Esophagus muscularis mucosa (tissue), 4 donors: Measurements from ENCODE around the gene CENPS. TPM values are rescaled to one million over a fixed set of nuclear protein-coding genes. Genes with fewer than 3 reads are reported as not detected.
"Not testable (repeated sequence)": the region's sequence is repeated elsewhere in the genome, so short reads cannot be mapped to it uniquely, and the experiment has no call there.

Experiments
- DNase-seq: peaks from one replicate; pipeline ENCODE4 v3.0.0-alpha.2; 2017; ENCODE audit errors: extremely low spot score
- H3K27ac ChIP-seq, 4 donors: fragments of 200-600 bp; sonication (generic); replicated peaks in 1 of 4; 1 replicate in 3 of 4; 2 replicates in 1 of 4; pipeline ENCODE4 v1.5.1; 2016 to 2019; ENCODE audit warnings: mild to moderate bottlenecking in 1 of 4
- H3K27me3 ChIP-seq, 4 donors: fragments of 200-600 bp; sonication (generic); one replicate each; pipeline versions ENCODE4 v1.5.1 to v1.6.0; 2016 to 2019
- H3K36me3 ChIP-seq, 4 donors: fragments of 200-600 bp; sonication (generic); one replicate each; pipeline ENCODE4 v1.5.1; 2016 to 2019
- H3K4me1 ChIP-seq, 4 donors: fragments of 200-600 bp; sonication (generic); one replicate each; pipeline ENCODE4 v1.5.1; 2016 to 2019
- H3K4me3 ChIP-seq, 4 donors: fragments of 200-600 bp; sonication (generic); 1 replicate in 2 of 4; 2 replicates in 2 of 4; pipeline ENCODE4 v1.5.1; 2016 to 2019; ENCODE audit warnings: mild to moderate bottlenecking in 4 of 4, moderate library complexity in 1 of 4
- H3K9me3 ChIP-seq, 4 donors: fragments of 200-600 bp; sonication (generic); 1 replicate in 3 of 4; 2 replicates in 1 of 4; pipeline ENCODE4 v1.5.1; 2016 to 2019
- CTCF ChIP-seq, 3 experiments: fragments of 200-600 bp in 2 of 3; fragments of 450-650 bp in 1 of 3; sonication (generic) in 2 of 3; IDR thresholded peaks; one replicate each; pipeline ENCODE4 v1.5.1; 2017 to 2019; ENCODE audit warnings: antibody characterized with exemption in 3 of 3, mild to moderate bottlenecking in 2 of 3, moderate library complexity in 1 of 3
- EP300 ChIP-seq: sonication (generic); formaldehyde crosslinking; IDR thresholded peaks from one replicate; pipeline ENCODE4 v1.6.1; 2017; ENCODE audit warnings: antibody characterized with exemption
- POLR2A ChIP-seq: fragments of 450-650 bp; IDR thresholded peaks from one replicate; pipeline ENCODE4 v1.6.1; 2017; ENCODE audit warnings: antibody characterized with exemption, moderate library complexity, mild to moderate bottlenecking, low read depth
- POLR2AphosphoS5 ChIP-seq, 2 donors: sonication (generic); formaldehyde crosslinking; IDR thresholded peaks; one replicate each; pipeline ENCODE4 v1.6.1; 2017; ENCODE audit warnings: antibody characterized with exemption in 2 of 2
- WGBS: methylation state at CpG from one replicate; pipeline ENCODE4 v1.1.5; 2018; 5-methylcytosine and 5-hydroxymethylcytosine counted together
- intact Hi-C: fragments of 100-400 bp; cut with DNase I; formaldehyde crosslinking; loops from one replicate; pipeline ENCODE4 v1.15.1; 2023
- total RNA-seq, 4 donors: library from RNA; depleted of rRNA; stranded (reverse); fragments of >200 nt; gene quantifications; one replicate each; pipeline versions ENCODE4 v1.1.0 to v1.2.1, GENCODE V29; 2016

The CENPS gene
- total RNA-seq, 4 donors from 2014 or later: 4.0 to 13.3 (median 6.1) TPM

GRCh38 chr1:10424651-10425050, 5.6 kb upstream of the CENPS start:
- Histone ChIP-seq H3K27ac (no peak overlapping the region), H3K36me3 (peaks cover 2 to 20% (median 19%) of the 10 kb centered on the region in 4 donors), H3K4me1 (peaks cover 0 to 10% (median 6%) of the 10 kb centered on the region in 4 donors), H3K27me3 (no peaks in the 10 kb centered on the region), H3K4me3 (no peak overlapping the region), H3K9me3 (no peaks in the 10 kb centered on the region)
- intact Hi-C loops: loop anchor here (5.0 kb wide), 1 partner anchor 547 kb away; no protein-coding TSS in a partner anchor
- 75% methylated on average over 8 of the region's 8 CpGs for WGBS
- no peak for DNase-seq
- TF ChIP-seq CTCF (IDR thresholded peaks at IDR 0.05): no peak
- no peak for TF ChIP-seq EP300
- TF ChIP-seq POLR2AphosphoS5 (IDR thresholded peaks at IDR 0.05): no peak
- no peak for TF ChIP-seq POLR2A

GRCh38 chr1:10425826-10426534, 4.3 kb upstream of the CENPS start:
- intact Hi-C loops: loop anchor here (5.0 kb wide), 1 partner anchor 549 kb away; no protein-coding TSS in a partner anchor
- not testable (repeated sequence) for H3K27ac ChIP-seq, DNase-seq, H3K27me3 ChIP-seq, H3K4me3 ChIP-seq, H3K9me3 ChIP-seq, H3K36me3 ChIP-seq
- WGBS: 84% methylated on average over 21 of the region's 21 CpGs
- H3K4me1 ChIP-seq: peaks cover under 1 to 17% (median 12%) of the 10 kb centered on the region in 4 donors

GRCh38 chr1:10426535-10426848, 3.7 kb upstream of the CENPS start:
- not testable (repeated sequence) for H3K9me3 ChIP-seq, H3K27me3 ChIP-seq, DNase-seq, H3K27ac ChIP-seq, H3K4me3 ChIP-seq, H3K36me3 ChIP-seq
- peaks cover 6 to 22% (median 17%) of the 10 kb centered on the region in 4 donors for H3K4me1 ChIP-seq
- intact Hi-C loops: loop anchor here (5.0 kb wide), 1 partner anchor 549 kb away; no protein-coding TSS in a partner anchor
- 100% methylated on average over 2 of the region's 21 CpGs for WGBS

- intact Hi-C loops: loop anchor here (2.0 to 5.0 kb wide), 3 partner anchors 24 to 552 kb away; no protein-coding TSS in a partner anchor
- WGBS: 78% methylated on average over 4 of the region's 5 CpGs
- no peak for TF ChIP-seq POLR2AphosphoS5 (IDR thresholded peaks at IDR 0.05)
- peaks cover 8 to 30% (median 20%) of the 10 kb centered on the region in 4 donors for H3K4me1 ChIP-seq
- H3K27me3 ChIP-seq: no peaks in the 10 kb centered on the region
- H3K4me3 ChIP-seq: no peak overlapping the region
- H3K9me3 ChIP-seq: no peaks in the 10 kb centered on the region
- no peaks in the 10 kb centered on the region for H3K36me3 ChIP-seq
- no peak for DNase-seq
- H3K27ac ChIP-seq: no peak overlapping the region
Measured at GRCh38 chr1:10428984-10429383, 1.2 kb upstream of the CENPS start.

GRCh38 chr1:10429868-10430215, 391 bp upstream of the CENPS start:
- Histone ChIP-seq H3K27ac (peak overlapping the region; percentile 67 to 83 (median 79)), H3K36me3 (peaks cover 0 to 4% (median 0%) of the 10 kb centered on the region in 4 donors), H3K27me3 (no peaks in the 10 kb centered on the region), H3K4me1 (peaks cover 8 to 30% (median 20%) of the 10 kb centered on the region in 4 donors), H3K4me3 (peak overlapping the region; percentile 70 to 83 (median 77)), H3K9me3 (no peaks in the 10 kb centered on the region)
- TF ChIP-seq CTCF (IDR thresholded peaks at IDR 0.05): no peak
- no peak for TF ChIP-seq POLR2A
- no peak for TF ChIP-seq POLR2AphosphoS5 (IDR thresholded peaks at IDR 0.05)
- no peak for TF ChIP-seq EP300
- intact Hi-C loops: loop anchor here (2.0 to 5.0 kb wide), 5 partner anchors 25 to 553 kb away; no protein-coding TSS in a partner anchor
- 38% methylated on average over 7 of the region's 16 CpGs for WGBS
- DNase-seq: no peak

GRCh38 chr1:10431070-10431730, 967 bp downstream of the CENPS start:
- no peak for DNase-seq
- H3K27me3 ChIP-seq: no peaks in the 10 kb centered on the region
- H3K27ac ChIP-seq: peak overlapping the region; percentile 67 to 83 (median 79)
- H3K4me3 ChIP-seq: peak overlapping the region; percentile 70 to 83 (median 77)
- TF ChIP-seq POLR2A (no peak), EP300 (no peak), CTCF (IDR thresholded peaks at IDR 0.05) (no peak), POLR2AphosphoS5 (IDR thresholded peaks at IDR 0.05) (no peak)
- peaks cover 8 to 30% (median 20%) of the 10 kb centered on the region in 4 donors for H3K4me1 ChIP-seq
- H3K9me3 ChIP-seq: no peaks in the 10 kb centered on the region
- intact Hi-C loops: loop anchor here (2.0 to 5.0 kb wide), 2 partner anchors 64 to 436 kb away; no protein-coding TSS in a partner anchor
- WGBS: 21% methylated on average over 30 of the region's 30 CpGs
- H3K36me3 ChIP-seq: peaks cover 0 to 7% (median 0%) of the 10 kb centered on the region in 4 donors
